Rectal smooth muscle tissue (tissue), 1 donor: ENCODE results near the gene TMEM120B.
"Not testable (repeated sequence)": the region's sequence is repeated elsewhere in the genome, so short reads cannot be mapped to it uniquely, and the experiment has no call there.

ENCODE experiments used
- H3K27ac ChIP-seq: one replicate; pipeline ENCODE4 v1.7.0; 2013; ENCODE audit warnings: low read depth, low read length, inconsistent platforms
- H3K27me3 ChIP-seq: one replicate; pipeline ENCODE4 v1.7.0; 2013; ENCODE audit warnings: low read length; ENCODE audit not compliant: control insufficient read depth, insufficient read depth
- H3K36me3 ChIP-seq: one replicate; pipeline ENCODE4 v1.7.0; 2013; ENCODE audit warnings: low read length; ENCODE audit not compliant: control insufficient read depth, insufficient read depth
- H3K4me1 ChIP-seq: one replicate; pipeline ENCODE4 v1.7.0; 2013; ENCODE audit warnings: low read length; ENCODE audit not compliant: control insufficient read depth, insufficient read depth
- H3K4me3 ChIP-seq: one replicate; pipeline ENCODE4 v1.7.0; 2013; ENCODE audit warnings: low read length
- H3K9ac ChIP-seq: one replicate; pipeline ENCODE4 v1.7.0; 2013; ENCODE audit warnings: low read length

Gene TMEM120B

GRCh38 chr12:121783766-121784165 is 71.2 kb downstream of the TMEM120B start:
- Histone ChIP-seq H3K27ac (no peak overlapping the region), H3K36me3 (no peaks in the 10 kb centered on the region), H3K4me1 (peaks cover 4% of the 10 kb centered on the region), H3K9ac (no peak overlapping the region), H3K27me3 (no peaks in the 10 kb centered on the region), H3K4me3 (no peak overlapping the region)

GRCh38 chr12:121784460-121784859 is 71.9 kb downstream of the TMEM120B start:
- peaks cover 4% of the 10 kb centered on the region for H3K4me1 ChIP-seq

GRCh38 chr12:121786440-121786825 is 73.9 kb downstream of the TMEM120B start:
- Histone ChIP-seq H3K4me3 (no peak overlapping the region), H3K36me3 (peaks cover 3% of the 10 kb centered on the region), H3K27ac (no peak overlapping the region), H3K27me3 (no peaks in the 10 kb centered on the region), H3K4me1 (peaks cover 4% of the 10 kb centered on the region), H3K9ac (no peak overlapping the region)

More at GRCh38 chr12:121784460-121784859, 71.9 kb downstream of the TMEM120B start:
- Histone ChIP-seq H3K4me3 (no peak overlapping the region), H3K27me3 (no peaks in the 10 kb centered on the region), H3K36me3 (no peaks in the 10 kb centered on the region), H3K27ac (no peak overlapping the region), H3K9ac (no peak overlapping the region)

- peaks cover 3% of the 10 kb centered on the region for H3K36me3 ChIP-seq
- no peak overlapping the region for H3K9ac ChIP-seq
- H3K27ac ChIP-seq, result no peak overlapping the region
- no peak overlapping the region for H3K4me3 ChIP-seq
- H3K27me3 ChIP-seq, result no peaks in the 10 kb centered on the region
- H3K4me1 ChIP-seq, result peaks cover 2% of the 10 kb centered on the region
Measured at GRCh38 chr12:121787063-121788025, 74.8 kb downstream of the TMEM120B start.

- Histone ChIP-seq H3K36me3 (peaks cover 3% of the 10 kb centered on the region), H3K27me3 (no peaks in the 10 kb centered on the region), H3K4me1 (no peaks in the 10 kb centered on the region), H3K27ac (no peak overlapping the region), H3K9ac (no peak overlapping the region), H3K4me3 (no peak overlapping the region)
Measured at GRCh38 chr12:121788176-121788818, 75.7 kb downstream of the TMEM120B start.

GRCh38 chr12:121789233-121789781 is 76.8 kb downstream of the TMEM120B start:
- peaks cover 3% of the 10 kb centered on the region for H3K36me3 ChIP-seq
- H3K4me1 ChIP-seq, result peaks cover under 1% of the 10 kb centered on the region
- no peak overlapping the region for H3K27ac ChIP-seq
- no peaks in the 10 kb centered on the region for H3K27me3 ChIP-seq
- no peak overlapping the region for H3K9ac ChIP-seq
- H3K4me3 ChIP-seq, result no peak overlapping the region

- Histone ChIP-seq H3K36me3 (peaks cover 3% of the 10 kb centered on the region), H3K9ac (no peak overlapping the region), H3K4me3 (peak overlapping the region; percentile 37), H3K4me1 (peaks cover 6% of the 10 kb centered on the region), H3K27me3 (no peaks in the 10 kb centered on the region), H3K27ac (no peak overlapping the region)
Measured at GRCh38 chr12:121789800-121790728, 77.5 kb downstream of the TMEM120B start.

- not testable (repeated sequence) for H3K27ac ChIP-seq, H3K36me3 ChIP-seq, H3K27me3 ChIP-seq, H3K4me3 ChIP-seq, H3K9ac ChIP-seq
- peaks cover 13% of the 10 kb centered on the region for H3K4me1 ChIP-seq
Measured at GRCh38 chr12:121790785-121791184, 78.2 kb downstream of the TMEM120B start.

GRCh38 chr12:121791671-121792551 is 79.4 kb downstream of the TMEM120B start:
- Histone ChIP-seq H3K4me1 (peaks cover 21% of the 10 kb centered on the region), H3K27ac (no peak overlapping the region), H3K36me3 (peaks cover 5% of the 10 kb centered on the region), H3K4me3 (peak overlapping the region; percentile 51), H3K9ac (no peak overlapping the region), H3K27me3 (no peaks in the 10 kb centered on the region)

GRCh38 chr12:121792607-121793439 is 80.3 kb downstream of the TMEM120B start:
- peak overlapping the region; percentile 31 for H3K27ac ChIP-seq
- H3K9ac ChIP-seq, result peak overlapping the region; percentile 39
- peaks cover 27% of the 10 kb centered on the region for H3K4me1 ChIP-seq
- H3K4me3 ChIP-seq, result peak overlapping the region; percentile 51
- H3K27me3 ChIP-seq, result no peaks in the 10 kb centered on the region
- peaks cover 5% of the 10 kb centered on the region for H3K36me3 ChIP-seq
